ENCODE data around the gene CCDC186. TPM values are rescaled to one million over a fixed set of nuclear protein-coding genes. Genes with fewer than 3 reads are reported as not detected.

CCDC186 gene
- total RNA-seq, 1 donor from 2014 or later: 18.5 TPM

DNA sequence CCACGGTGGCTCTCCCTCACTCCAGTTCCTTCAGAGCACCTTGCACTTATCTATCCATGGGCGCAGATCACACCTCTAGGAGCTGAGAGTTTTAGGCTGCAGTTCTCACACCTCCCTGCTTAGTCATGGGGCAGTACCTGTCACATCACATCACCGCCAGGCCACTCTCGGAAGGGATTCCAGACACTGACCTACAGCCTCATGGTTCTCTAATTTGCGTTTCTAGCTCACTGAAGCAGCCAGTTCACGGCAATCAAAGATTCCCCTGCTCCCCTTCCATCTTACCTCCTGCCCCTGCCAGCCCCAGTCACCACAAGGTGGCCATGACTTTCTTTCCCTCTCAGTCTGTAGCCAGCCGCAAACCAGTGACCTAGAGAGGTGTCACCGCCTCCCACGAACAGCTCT, 96.2 kb downstream of the CCDC186 start:
- DNase-seq (ENCODE audit: low spot score): no peak
- Mint-ChIP-seq H3K27me3 (ENCODE audit: unreplicated experiment) (peaks cover 7% of the 10 kb centered on the region), H3K4me1 (ENCODE audit: unreplicated experiment) (peaks cover 3% of the 10 kb centered on the region), H3K4me3 (ENCODE audit: unreplicated experiment) (no peak overlapping the region), H3K36me3 (ENCODE audit: low read depth, unreplicated experiment) (no peaks in the 10 kb centered on the region), H3K9me3 (ENCODE audit: unreplicated experiment) (no peaks in the 10 kb centered on the region), H3K27ac (ENCODE audit: unreplicated experiment) (no peak overlapping the region)
- TF ChIP-seq, protein P1, sequence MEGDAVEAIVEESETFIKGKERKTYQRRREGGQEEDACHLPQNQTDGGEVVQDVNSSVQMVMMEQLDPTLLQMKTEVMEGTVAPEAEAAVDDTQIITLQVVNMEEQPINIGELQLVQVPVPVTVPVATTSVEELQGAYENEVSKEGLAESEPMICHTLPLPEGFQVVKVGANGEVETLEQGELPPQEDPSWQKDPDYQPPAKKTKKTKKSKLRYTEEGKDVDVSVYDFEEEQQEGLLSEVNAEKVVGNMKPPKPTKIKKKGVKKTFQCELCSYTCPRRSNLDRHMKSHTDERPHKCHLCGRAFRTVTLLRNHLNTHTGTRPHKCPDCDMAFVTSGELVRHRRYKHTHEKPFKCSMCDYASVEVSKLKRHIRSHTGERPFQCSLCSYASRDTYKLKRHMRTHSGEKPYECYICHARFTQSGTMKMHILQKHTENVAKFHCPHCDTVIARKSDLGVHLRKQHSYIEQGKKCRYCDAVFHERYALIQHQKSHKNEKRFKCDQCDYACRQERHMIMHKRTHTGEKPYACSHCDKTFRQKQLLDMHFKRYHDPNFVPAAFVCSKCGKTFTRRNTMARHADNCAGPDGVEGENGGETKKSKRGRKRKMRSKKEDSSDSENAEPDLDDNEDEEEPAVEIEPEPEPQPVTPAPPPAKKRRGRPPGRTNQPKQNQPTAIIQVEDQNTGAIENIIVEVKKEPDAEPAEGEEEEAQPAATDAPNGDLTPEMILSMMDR (IDR thresholded peaks at IDR 0.05; ENCODE audit: unreplicated experiment): no peak

DNA sequence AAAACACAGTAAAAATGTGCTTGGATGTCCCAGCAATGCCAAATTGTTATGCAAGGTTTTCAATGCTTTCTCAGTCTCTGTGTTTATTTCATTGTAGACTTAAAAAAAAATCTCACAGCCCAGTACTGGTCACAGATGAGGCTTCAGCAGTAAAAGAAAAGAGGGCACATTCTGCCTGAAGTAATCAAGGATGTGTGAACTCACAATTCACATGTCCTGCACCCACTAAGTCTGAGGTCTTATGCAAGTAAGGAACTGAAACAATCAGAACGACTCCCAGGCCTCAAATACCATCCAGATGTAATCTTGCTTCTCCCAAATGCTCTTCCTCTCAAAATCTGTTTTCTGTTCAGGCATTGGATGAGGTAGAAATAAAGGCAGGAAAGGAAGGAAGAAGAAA, 96.7 kb downstream of the CCDC186 start:
- no peak for DNase-seq (ENCODE audit: low spot score)
- Mint-ChIP-seq H3K36me3 (ENCODE audit: low read depth, unreplicated experiment) (no peaks in the 10 kb centered on the region), H3K27ac (ENCODE audit: unreplicated experiment) (no peak overlapping the region), H3K4me3 (ENCODE audit: unreplicated experiment) (no peak overlapping the region), H3K27me3 (ENCODE audit: unreplicated experiment) (peaks cover 6% of the 10 kb centered on the region), H3K4me1 (ENCODE audit: unreplicated experiment) (peaks cover 3% of the 10 kb centered on the region), H3K9me3 (ENCODE audit: unreplicated experiment) (no peaks in the 10 kb centered on the region)
- TF ChIP-seq, protein P1 (IDR thresholded peaks at IDR 0.05; ENCODE audit: unreplicated experiment): no peak

DNA sequence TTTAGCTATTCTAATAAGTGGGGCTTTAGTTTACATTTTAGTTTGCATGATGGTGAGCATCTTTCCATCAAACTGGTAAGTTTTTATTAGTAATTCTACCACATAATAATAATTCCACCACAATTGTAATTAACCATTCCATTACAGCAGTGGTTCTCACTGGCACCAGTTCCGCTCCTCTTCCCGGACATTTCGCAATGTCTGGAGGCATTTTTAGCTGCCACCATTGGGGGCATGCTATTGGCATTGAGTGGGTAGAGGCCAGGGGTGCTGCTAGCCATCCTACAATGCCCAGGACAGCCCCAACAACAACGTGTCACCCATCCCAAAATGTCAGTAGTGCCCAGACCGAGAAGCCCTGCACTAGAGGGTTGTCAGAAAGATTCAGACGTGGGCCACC, 98.9 kb downstream of the CCDC186 start:
- Mint-ChIP-seq H3K27me3 (ENCODE audit: unreplicated experiment) (peaks cover 6% of the 10 kb centered on the region), H3K27ac (ENCODE audit: unreplicated experiment) (no peak overlapping the region), H3K4me3 (ENCODE audit: unreplicated experiment) (no peak overlapping the region), H3K9me3 (ENCODE audit: unreplicated experiment) (no peaks in the 10 kb centered on the region), H3K36me3 (ENCODE audit: low read depth, unreplicated experiment) (no peaks in the 10 kb centered on the region), H3K4me1 (ENCODE audit: unreplicated experiment) (peaks cover 3% of the 10 kb centered on the region)
- TF ChIP-seq, protein P1 (IDR thresholded peaks at IDR 0.05; ENCODE audit: unreplicated experiment): no peak
- DNase-seq (ENCODE audit: low spot score): no peak

DNA sequence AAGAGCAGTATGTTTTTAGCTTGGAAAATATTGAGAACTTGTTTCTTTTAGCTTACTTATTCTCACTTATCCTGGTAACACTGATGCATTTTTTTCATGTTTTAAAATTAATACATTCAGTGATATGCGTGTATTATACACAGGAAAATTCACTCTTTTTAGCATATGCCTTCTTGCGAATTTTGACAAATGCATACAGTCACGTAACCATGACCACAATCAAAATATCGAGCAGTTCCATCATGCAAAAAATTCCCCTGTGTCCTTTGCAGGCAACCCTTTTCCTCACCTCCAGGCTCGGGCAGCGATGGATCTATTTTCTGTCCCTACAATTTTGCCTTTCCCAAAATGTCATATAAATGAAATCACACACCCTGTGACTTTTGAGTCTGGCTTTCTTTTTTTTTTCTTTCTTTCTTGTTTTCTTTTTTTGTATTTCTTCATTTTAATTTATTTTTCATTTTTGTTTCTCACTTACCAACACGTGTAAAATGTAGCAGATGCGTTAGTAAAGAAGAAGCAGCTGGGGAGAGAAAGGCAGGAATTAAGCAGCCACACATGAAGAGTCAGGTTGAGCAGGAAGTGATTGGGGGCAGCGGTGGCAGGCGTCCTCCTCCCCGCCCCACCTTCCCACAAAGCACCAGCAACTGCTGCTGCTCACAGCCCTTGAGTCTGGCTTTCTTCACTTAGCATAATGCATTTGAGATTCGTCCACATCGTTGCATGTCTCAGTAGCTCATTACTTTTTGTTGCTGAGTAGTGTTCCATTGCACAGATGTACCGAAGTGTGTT, 100.4 kb downstream of the CCDC186 start:
- H3K36me3 Mint-ChIP-seq (ENCODE audit: low read depth, unreplicated experiment): no peaks in the 10 kb centered on the region
- no peak overlapping the region for H3K27ac Mint-ChIP-seq (ENCODE audit: unreplicated experiment)
- H3K9me3 Mint-ChIP-seq (ENCODE audit: unreplicated experiment): no peaks in the 10 kb centered on the region
- H3K4me1 Mint-ChIP-seq (ENCODE audit: unreplicated experiment): no peaks in the 10 kb centered on the region
- peaks cover 3% of the 10 kb centered on the region for H3K27me3 Mint-ChIP-seq (ENCODE audit: unreplicated experiment)
- DNase-seq (ENCODE audit: low spot score): no peak
- H3K4me3 Mint-ChIP-seq (ENCODE audit: unreplicated experiment): no peak overlapping the region
- TF ChIP-seq, protein P1 (IDR thresholded peaks at IDR 0.05; ENCODE audit: unreplicated experiment): no peak

DNA sequence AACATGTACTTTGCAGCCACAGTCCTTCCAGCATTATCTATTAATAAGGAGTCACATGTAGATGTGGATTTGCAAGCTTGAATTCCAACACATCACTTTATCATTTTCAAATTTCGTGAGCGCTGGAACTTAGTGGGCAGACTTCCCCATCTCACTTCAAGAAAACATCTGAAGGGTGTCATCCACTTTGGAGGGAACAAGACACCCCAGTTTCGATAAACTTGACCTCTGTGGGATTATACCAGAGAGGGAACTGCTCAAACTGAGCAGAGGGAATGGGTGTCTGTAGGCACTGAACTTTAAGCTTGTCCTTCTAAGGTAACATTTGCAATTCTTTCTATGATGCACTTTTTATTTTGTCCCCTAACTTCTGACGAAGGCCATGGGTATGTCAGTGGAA, 102.8 kb downstream of the CCDC186 start:
- H3K36me3 Mint-ChIP-seq (ENCODE audit: low read depth, unreplicated experiment): no peaks in the 10 kb centered on the region
- no peaks in the 10 kb centered on the region for H3K4me1 Mint-ChIP-seq (ENCODE audit: unreplicated experiment)
- no peak overlapping the region for H3K27ac Mint-ChIP-seq (ENCODE audit: unreplicated experiment)
- H3K9me3 Mint-ChIP-seq (ENCODE audit: unreplicated experiment): no peaks in the 10 kb centered on the region
- TF ChIP-seq, protein P1 (IDR thresholded peaks at IDR 0.05; ENCODE audit: unreplicated experiment): no peak
- no peak overlapping the region for H3K4me3 Mint-ChIP-seq (ENCODE audit: unreplicated experiment)
- no peak for DNase-seq (ENCODE audit: low spot score)
- H3K27me3 Mint-ChIP-seq (ENCODE audit: unreplicated experiment): peaks cover 5% of the 10 kb centered on the region

All from endothelial cell (in vitro differentiated cells).